HG02840 (cell line): ENCODE results near the gene CEP19.
A peak's percentile ranks its signal among the peaks of the same experiment; 100 is the strongest.

ENCODE experiments used
- ATAC-seq: cut with Tn5 transposase; IDR thresholded peaks from one replicate; pipeline ENCODE4 v1.9.1; 2021; ENCODE audit warnings: mild to moderate bottlenecking, moderate library complexity, moderate number of reproducible peaks; ENCODE audit not compliant: unreplicated experiment, low FRiP score

CEP19 gene

DNA sequence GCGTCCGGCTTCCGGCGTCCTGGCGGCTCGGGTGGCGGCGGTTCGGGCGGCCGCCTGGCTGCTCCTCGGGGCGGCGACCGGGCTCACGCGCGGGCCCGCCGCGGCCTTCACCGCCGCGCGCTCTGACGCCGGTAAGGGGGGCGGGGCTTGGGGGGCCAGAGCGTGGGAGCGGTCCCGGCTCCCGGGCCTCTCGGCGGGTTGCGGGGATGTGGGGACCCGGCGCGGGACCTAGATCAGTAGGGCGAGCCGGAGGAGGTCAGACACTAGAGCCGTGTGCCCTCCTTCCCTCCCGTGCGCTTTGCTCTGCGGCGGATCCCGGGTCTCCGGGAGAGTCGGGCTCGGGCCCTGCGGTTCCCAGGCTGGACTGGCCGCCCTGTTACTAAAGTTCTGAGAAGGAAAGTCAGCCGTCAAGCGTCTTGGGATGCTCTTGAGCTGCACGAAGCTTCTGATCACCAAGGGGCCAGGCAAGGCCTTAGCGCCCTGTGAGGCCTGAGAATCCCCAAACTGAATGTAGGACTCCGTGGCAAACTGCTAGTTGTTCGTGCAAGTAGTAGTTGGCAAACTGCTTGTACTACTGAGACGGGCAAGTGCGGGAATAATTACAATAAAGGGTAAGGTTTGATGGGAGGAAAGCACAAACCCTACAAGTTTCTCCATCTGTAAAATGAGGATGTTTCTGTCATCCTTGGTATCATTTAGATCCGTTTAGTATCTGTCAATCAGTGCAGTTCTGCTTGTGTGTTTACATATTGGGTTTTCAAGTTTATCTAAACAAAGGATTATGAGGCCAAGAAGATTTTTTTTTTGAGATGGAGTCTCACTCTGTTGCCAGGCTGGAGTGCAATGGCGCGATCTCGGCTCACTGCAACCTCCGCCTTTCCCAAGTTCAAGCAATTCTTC, 714 bp upstream of the CEP19 start:
- peak; percentile 51 for ATAC-seq

DNA sequence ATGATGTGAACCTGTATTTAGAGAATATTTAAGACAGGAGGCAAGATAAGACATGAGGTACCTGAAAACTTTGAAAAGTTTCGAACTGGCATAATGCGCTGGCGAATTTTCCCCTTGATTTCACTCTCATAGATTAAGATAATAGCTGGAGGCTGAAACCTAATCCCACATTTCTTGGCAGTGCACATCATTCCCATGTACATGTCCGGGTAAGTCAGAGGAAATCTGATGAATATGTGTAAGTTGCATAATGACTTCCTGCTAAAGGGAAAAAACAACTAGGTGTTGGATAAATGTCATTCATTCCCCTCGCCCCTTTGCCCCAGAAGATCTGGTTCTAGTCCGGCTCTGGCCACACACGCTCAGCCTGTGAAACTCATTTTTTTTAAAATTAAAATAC, 3.6 kb downstream of the CEP19 start:
- ATAC-seq = no peak

DNA sequence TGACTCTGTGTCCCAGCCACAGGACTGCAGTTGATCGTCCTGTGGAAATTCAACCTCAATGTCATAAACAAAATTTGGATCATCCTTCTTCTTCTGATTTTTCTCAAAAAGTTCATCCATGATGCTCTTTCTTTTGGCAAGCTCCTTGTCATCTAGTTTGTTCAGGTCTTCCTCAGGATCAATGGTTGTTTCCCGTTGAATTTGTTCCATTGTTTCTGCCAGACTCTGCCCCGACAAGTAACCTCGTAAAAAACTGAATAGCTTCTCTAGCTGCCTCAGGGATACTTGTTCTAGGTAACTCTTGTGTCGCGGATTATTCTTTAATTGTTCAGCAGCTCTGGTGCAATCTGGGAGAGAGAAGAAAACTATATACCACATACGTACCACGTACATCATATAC, 4.5 kb downstream of the CEP19 start:
- ATAC-seq = no peak

- no peak for ATAC-seq
Measured at GRCh38 chr3:196706731-196707130, 5.3 kb downstream of the CEP19 start.

GRCh38 chr3:196706327-196706726, 5.7 kb downstream of the CEP19 start:
- ATAC-seq = no peak

GRCh38 chr3:196700801-196701200, 11.2 kb downstream of the CEP19 start:
- ATAC-seq = no peak

DNA sequence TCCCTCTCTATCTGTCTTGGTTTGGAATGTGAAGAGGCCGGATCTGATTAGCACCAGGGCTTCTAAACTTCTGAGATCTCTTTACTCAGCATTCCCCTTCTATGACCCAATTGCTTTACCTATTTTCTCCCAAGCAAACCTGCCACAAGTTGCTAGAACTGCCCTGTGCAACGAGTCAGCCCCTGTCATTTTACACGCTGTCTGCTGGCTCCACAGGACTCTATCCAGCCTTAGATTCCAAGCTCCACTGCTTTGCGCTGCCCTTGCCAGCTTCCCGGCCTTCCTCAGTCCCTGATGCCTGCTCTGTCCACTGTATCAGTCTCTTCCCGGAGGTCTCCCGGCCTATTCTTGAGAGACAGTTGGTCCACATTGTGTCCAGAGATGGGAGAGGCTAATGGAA, 12.3 kb downstream of the CEP19 start:
- ATAC-seq = no peak

DNA sequence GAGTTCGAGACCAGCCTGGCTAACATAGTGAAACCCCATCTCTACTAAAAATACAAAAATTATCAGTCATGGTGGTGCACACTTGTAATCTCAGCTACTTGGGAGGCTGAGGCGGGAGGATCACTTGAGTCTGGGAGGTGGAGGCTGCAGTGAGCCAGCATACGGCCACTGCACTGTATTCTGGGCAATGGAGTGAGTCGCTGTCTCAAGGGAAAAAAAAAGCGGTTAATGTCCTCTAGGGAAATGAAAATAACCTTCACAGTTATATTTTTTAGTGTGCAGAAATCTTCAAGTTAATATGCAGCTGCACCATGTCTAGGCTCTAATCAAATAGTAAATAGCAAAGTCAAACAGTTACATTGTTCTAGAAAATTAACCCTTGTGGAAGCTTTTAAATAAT, 14.8 kb downstream of the CEP19 start:
- no peak for ATAC-seq

- no peak for ATAC-seq
Measured at GRCh38 chr3:196695849-196696226, 16.2 kb downstream of the CEP19 start.

DNA sequence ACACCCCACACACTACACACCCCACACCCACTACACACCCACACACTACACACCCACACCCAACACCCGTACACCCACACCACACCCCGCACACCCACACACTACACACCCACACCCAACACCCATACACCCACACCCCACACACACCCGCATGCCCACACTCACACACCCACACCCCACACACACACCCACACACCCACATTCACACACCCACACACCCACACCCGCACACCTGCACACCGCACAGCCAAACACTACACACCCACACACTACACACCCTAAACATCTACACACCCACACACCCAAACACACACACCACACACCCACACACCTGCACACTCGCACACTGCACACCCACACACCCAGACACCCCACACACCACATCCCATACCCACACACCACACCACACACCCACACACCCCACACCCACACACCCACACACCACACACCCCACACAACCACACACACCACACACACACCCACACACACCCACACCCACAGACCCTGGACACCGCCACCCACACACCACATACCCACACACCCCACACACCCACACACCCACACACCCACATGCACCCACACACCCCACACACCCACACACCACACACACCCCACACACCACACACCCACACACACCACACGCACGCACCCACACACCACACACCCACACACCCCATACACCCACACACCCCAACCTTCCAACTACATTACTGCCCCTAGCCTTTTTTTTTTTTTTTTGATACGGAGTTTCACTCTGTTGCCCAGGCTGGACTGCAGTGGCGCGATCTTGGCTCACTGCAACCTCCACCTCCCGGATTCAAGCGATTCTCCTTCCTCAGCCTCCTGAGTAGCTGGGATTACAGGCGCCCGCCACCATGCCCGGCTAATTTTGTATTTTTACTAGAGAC, 16.9 kb downstream of the CEP19 start:
- ATAC-seq = no peak

DNA sequence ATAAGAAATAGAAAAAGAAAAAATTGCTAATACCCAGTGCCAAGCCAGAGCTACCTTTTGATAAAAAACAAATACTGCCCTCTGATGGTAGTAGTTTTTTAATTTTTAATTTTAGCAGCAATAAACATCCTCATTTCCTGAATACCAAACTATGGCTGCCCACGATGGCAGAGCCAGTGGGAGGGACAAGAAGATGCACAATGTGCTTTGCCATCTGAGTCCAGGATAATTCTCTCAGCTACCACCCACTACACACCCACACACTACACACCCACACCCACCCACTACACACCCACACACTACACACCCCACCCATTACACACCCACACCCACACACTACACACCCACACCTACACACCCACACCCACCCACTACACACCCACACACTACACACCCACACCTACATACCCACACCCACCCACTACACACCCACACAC, 17.8 kb downstream of the CEP19 start:
- ATAC-seq = no peak

- no peak for ATAC-seq
Measured at GRCh38 chr3:196691386-196691785, 20.7 kb downstream of the CEP19 start.

DNA sequence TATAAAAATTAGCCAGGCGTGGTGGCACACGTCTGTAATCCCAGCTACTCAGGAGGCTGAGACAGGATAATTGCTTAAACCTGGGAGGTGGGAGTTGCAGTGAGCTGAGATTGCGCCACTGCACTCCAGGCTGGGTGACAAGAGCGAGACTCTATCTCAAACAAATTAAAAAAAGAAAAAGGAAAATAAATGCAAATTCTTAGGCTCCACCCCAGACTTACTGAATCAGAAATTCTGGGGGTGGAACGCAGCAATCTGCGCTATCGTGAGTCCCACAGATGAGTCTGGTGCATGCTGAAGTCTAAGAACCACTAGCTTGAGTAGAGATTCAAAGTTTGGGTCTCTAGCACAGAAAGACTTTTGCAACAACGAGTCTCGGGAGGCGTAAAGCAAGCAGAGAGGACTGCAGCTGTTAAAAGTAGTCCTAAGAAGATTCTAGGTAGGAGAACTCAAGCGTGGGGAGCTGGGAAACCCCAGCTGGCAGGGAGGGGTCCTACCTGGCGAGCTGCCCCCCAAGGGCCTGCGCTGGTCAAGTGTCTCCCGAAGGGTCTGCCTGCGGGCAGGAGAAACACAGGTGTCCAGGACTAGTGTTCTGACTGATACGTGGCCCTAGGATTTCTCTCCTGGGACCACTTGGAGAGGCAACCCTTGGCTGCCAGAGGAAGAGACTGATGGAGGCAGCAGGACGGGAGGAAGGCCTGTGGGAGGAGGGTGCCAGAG, 21.9 kb downstream of the CEP19 start:
- no peak for ATAC-seq

- no peak for ATAC-seq
Measured at GRCh38 chr3:196688349-196688748, 23.7 kb downstream of the CEP19 start.

DNA sequence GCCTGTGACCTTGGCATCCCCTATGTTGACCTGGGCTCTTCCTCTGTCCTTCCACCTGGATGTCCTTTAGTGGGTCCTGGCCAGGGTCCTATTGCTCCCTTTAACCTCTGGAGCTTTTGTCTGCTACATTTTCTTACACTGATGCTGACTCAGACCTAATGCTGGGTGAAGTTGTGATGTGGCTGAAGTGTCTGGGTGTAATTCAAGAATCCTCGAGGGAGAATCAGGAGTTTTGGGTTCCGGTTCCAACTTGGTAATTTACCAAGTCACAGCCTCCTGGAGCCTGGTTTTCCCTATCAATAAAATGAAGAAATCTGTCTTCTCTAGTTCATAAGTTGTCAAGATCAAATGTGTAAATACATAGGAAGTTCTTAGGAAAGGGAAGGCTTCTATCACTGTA, 25.6 kb downstream of the CEP19 start:
- ATAC-seq = no peak

DNA sequence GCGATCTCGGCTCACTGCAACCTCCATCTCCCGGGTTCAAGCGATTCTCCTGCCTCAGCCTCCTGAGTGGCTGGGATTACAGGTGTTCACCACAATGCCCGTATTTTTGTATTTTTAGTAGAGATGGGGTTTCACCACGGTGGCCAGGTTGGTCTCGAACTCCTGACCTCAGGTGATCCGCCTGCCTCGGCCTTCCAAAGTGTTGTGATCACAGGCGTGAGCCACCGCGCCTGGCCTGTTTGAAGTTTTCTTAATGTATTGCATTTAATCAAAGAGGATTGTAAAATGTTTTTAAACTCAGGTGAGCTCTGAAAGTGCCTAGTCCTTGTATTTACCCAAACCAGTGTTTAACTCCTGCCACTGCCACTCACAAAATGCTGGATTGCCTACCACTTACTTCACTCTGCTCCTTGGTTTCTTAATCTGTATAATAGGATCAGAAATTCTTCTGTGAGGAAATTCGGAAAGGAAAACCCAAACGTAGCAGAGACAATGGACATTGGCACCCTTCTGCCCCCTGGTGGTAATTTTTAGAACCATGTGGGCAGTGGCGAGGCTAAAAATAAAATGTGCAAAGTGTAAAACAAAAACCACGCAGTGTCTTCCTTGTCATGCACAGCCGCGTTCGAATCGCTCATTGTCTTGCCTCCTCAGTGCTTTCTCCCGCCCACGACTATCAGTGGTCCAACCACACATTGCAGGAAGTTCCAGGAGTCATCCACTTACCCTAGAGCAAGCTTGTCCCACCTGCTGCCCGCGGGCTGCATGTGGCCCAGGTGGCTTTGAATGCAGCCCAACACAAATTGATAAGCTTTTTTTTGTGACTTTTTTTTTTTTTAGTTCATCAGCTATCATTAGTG, 27.3 kb downstream of the CEP19 start:
- ATAC-seq = no peak

DNA sequence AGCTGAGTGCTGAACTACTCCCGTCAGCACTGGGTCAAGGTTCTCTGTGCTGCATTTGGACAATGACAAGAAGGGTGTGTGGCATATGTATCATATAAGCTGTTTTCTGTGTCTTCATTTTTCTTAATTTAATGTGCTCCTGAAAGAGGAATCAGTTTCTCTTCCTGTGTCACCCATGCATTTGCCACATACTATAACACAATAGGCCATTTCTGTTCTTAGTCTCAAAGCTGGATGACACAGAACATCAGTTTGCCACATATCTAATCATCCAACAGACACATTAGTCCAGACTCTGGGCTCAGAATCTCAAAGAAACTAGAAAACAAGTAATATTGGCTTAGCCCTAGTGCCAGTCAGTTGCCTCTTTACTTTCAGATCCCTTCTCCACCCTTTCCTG, 34.1 kb downstream of the CEP19 start:
- ATAC-seq = no peak

- no peak for ATAC-seq
Measured at GRCh38 chr3:196677353-196677752, 34.7 kb downstream of the CEP19 start.

DNA sequence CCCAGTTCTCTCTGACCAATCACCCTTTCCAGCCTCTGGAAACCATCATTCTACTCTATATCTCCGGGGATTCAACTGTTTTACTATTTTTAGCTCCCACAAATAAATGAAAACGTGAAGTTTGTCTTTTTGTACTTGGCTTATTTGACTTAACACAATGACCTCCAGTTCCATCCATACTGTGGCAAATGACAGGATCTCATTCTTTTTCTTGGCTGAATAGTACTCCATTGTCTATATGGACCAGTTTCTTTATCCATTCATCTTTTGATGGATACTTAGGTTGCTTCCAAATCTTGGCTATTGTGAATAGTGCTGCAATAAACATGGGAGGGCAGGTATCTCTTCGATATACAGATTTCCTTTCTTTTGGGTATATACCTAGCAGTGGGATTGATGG, 38.4 kb downstream of the CEP19 start:
- ATAC-seq = no peak

GRCh38 chr3:196670339-196670738, 41.7 kb downstream of the CEP19 start:
- no peak for ATAC-seq
